Stimulated activated CD8-positive, alpha-beta memory T cell treated with anti-CD3 and anti-CD28 coated beads, Interleukin-4, amount 100 ng/mL, for 1 hour (primary cell): ENCODE results near the gene TMEM250.
A peak's percentile ranks its signal among the peaks of the same experiment; 100 is the strongest.

Source experiments
- DNase-seq, 2 donors: peaks; one replicate each; pipeline ENCODE4 v3.0.0-alpha.2; 2020; ENCODE audit warnings: low read depth in 2 of 2, low spot score in 1 of 2

The TMEM250 gene

DNA sequence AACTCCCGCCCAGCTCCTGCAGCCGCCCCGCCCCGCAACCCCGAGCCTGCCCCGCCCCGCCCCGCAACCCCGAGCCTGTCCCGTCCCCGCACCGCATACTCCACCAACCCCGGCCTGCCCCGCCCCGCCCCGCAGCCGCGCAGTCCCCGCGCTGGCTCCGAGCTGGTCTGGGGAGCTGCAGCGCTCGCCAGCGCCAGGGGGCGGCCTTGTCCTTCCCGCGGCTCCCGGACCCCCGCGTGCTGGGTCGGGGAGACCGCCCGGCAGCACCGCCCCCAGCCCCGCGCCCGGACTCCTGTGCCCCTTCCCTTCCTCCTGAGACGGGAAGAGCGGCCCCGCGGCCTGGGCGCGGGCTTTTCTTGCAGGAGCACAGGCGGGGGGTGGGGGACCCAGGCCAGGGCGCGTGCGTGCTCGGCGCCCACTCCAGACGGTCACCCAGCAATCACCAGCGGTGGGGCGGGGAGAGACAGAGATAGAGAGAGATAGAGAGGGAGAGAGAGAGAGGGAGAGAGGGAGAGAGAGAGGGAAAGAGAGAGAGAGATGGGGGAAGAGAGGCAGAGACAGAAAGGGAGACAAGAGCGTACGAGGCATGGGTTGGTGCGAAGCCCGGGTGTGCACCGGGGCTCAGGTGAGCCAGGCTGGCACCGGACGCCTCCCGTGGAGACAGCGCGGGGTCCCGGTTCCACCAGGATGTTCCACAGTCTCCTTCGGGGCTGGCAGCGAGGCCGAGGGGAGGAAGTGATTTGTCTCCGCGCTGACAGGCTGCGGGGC lies 14.7 kb upstream of the TMEM250 start:
- DNase-seq = no peak

DNA sequence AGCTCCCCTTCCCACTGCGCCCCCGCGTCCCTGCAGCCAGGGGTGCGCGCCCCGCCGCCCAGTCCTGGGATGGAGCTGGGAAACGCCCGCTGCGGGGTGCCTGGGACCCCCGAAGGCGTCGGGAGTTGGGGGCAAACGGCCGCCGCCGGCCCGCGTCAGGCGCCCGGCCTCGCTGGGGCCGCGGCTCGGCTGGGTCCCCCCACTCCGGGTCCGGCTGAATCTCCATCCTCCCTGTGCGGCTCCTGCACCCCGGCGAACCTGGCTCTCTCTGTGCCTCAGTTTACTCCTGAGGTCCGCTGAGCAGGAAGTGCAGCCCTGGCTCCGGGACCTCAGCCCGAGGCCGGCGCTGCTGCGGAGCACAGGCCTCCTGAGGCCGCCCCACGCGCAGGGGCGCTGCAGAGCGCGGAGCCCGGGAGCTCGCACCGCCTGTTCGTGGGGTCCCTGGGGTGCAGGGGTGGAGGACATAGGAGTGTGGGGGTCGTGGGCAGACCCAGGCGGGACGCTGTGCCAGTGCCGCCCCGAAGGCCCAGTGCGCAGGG lies 13.9 kb upstream of the TMEM250 start:
- no peak for DNase-seq

DNA sequence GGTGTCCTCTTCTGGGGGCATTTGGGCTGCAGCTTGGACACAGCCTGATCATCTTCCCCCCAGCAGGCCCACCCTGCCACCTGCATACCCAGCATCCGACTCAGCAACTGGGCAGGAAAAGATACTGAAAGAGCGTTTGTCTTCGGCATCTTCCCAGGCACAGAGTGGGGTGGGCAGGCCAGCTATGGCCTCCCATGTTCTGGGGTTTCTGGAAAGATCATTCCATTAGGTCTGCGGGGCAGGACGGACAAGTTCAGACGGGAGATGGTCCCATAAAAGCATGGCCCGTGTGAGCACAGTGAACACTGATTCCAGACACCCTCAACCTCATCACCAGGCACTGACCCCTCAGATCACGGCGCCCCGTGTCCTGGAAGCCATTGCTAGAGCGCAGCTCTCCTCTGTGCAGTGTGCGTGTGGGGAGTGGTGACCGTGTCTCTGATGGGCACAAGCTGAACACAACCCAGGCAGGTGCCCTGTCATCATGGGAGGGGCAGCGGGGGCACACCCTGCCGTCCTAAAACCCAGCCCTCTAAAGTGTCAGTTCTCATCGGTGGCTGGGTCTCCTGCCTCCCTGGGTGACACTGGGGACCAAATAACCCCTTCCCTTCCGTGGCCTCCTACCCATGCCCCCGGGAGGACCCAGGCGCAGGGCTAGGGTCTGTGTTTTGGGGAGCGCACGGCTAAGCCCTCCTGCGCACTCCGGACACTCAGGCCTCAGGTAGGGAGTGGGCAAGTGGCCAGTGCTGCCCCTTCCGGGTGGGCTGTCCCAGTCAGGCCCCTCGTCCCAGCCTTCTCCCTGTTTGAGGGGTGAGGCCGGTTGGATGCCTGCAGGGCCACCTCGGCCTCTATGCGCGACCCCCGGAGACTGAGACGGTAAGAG lies 13.2 kb upstream of the TMEM250 start:
- no peak for DNase-seq

DNA sequence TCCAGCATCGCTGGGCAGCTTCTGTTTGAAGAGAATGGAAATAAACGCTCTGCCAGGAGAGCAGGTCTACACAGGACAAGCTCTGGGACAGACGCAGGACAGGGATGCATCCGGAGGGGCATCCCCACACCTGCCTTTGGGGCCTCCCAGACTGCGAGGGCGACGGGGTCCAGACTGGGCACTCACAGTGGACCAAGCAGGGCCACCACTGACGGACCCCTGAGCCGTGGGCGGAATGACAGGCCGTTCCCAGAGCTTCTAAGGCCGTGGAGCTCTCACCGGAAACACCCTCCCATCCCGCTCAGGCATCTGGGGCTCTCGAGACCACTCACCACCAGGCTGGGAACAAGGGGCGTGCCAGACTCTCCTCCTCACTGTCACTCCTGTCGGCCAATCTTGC lies 10.5 kb upstream of the TMEM250 start:
- DNase-seq = no peak

DNA sequence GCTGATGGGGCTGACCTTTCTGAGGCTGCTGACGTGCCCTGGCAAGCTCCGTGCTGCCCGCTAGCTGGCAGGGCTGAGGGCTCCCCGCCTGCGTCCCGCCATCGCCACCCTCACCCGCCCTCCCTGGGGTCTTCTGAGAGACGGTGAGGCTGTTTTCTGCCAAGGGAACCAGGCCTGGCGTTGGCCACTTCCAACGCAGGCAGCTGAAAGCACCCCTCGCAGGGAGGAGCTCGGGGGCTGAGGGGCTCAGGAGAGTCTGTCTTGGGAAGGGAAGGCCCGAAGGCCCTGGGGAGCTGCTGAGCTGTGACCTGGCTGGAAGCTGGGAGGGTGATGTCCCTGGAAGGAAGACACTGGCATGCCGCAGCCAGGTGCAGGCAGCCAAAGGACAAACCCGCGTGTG lies 9.8 kb upstream of the TMEM250 start:
- DNase-seq = no peak

DNA sequence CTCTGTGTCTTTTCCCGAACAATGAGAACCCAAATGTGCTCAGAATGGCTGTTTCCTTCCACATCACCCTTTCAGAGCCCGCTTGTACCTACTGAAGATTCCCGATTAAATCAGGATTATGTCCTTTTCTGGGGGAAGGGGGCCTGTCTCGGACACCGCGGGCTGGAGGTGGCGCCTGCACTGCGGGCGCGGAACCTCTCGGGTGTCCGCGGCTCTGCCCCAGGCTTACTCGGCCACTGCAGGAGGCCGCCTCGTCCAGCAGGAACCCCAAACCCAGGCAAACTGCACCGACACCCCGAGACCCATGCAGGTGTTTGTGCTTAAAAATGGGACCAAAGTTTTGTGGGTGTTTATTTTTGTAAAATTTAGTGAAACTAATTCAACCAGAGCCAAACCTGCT lies 8.6 kb upstream of the TMEM250 start:
- no peak for DNase-seq

DNA sequence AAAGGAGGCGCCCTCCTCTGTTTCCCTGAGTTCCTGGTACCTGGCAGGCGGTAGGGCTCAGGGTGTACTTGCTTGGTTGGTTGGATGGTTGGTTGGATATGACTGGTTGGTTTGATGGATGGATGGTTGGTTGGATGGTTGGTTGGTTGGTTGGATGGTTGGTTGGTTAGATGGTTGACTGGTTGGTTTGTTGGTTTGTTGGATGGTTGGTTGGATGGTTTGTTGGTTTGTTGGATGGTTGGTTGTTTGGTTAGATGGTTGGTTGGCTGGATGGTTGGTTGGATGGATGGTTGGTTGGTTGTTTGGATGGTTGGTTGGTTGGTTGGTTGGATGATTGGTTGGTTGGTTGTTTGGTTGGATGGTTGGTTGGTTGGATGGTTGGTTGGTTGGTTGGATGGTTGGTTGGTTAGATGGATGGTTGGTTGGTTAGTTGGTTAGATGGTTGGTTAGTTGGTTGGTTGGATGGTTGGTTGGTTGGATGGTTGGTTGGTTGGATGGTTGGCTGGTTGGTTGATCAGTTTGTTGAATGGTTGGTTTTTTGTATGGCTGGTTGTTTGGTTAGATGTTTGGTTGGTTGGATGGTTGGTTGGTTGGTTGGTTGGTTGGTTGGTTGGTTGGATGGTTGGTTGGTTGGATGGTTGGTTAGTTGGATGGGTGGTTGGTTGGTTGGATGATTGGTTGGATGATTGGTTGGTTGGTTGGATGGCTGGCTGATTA lies 6.5 kb upstream of the TMEM250 start:
- DNase-seq = no peak

DNA sequence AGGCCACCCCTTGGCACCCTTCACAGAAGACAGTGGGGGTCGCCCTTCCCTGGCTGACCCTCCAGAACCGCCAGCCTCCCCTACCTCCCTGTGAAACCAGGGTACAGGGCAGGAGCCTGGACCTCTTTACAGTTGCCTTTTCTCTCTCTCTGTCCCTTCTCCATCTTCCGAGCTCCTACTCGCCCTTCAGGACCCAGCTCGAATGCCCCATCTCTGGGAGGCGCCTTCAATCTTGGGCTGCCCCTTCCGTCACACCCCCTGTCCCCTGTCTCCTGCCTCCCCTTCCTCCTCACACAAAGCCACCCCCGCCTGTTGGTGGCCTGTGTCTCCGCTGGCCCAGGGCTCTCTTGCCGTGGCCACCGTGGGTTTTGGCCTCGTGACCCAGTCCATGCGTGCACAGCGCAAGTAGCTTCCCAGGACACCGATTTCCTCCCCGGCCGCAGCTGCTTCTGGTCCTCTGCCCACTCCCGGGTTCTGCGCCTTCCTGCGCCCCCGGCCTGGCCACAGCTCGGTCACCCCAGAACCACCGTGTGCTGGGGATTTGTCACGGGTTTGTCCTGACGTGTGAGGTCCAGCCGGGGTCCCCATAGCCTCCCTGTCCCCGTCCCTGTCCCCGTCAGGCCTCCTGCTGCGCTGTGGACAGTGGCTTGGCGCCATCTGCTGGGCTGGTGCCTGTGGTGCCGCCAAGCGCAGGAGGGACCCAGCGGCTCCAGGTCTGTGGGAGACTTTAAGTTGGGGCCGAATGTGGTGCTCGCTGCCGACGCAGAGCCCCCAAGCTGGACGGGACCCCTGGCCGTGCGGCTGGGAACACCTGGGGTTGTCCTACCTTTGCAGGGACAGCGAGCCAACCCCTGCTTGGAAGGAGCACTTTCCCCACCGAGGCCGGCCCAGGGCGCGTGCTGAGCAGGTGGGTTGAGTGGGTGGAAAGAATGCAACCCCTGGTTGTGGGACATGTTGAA lies 4.0 kb upstream of the TMEM250 start:
- DNase-seq = peak in 1 of 2 donors; percentile 58

DNA sequence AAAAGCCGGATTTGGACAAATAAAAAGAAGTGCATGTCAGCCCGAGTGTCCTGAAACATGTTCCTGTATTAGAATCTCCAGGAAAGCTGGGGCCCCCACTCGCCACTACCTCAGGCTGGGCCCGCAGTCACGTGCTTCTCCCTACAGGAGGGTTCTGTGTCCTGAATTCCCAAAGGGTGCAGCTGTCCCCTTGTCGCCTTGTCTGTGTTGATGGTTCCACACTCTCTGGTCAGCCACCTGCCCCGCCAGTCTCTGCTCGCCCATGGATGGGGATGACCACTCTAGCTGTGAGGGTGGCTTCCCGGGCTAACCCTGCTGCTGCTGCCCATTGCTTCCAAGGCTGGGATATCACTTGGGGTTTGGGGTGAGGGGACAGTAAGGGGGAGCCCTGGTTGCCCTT lies 3.1 kb upstream of the TMEM250 start:
- DNase-seq = no peak

DNA sequence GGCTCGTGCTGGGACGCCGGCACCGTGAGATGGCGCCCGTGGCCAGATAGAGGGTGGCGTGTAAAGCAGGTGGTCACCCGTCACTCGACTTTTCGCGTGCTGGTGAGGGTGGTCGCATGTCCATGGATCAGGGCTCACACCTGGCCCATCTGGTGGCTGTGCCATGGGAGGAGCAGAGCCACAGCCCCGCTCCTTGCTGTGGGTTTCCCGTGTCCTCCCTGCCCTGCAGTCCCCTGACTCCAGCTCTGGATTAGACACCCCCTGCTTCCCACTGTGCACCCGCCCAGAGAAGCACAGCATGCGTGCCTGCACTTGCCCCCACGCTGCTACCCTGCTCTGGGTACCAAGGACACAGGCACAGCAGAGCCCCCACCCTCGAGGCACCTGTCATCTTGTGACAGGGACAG lies 1.8 kb upstream of the TMEM250 start:
- no peak for DNase-seq

DNA sequence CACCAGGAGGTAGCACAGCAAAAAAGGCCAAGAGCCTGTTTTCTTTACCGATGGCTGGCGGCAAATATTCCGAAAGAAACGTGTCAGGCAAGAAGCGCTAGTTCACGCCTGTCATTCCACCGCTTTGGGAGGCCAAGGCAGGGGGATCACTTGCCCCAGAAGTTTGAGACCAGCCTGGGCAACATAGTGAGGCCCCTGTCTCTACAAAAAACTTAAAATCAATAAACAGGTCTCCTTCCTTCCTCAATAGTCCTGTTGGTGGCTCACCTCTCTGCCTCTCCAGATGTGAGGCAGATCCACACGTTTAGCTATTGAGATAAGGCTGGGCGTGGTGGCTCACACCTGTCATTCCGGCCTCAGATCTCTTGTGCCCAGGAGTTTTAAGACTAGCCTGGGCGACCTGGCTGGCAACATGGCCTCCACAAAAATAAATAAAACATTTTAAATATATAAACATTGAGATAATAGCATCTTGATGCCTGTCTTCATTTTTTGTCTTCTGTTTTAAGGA lies 1.3 kb upstream of the TMEM250 start:
- no peak for DNase-seq

DNA sequence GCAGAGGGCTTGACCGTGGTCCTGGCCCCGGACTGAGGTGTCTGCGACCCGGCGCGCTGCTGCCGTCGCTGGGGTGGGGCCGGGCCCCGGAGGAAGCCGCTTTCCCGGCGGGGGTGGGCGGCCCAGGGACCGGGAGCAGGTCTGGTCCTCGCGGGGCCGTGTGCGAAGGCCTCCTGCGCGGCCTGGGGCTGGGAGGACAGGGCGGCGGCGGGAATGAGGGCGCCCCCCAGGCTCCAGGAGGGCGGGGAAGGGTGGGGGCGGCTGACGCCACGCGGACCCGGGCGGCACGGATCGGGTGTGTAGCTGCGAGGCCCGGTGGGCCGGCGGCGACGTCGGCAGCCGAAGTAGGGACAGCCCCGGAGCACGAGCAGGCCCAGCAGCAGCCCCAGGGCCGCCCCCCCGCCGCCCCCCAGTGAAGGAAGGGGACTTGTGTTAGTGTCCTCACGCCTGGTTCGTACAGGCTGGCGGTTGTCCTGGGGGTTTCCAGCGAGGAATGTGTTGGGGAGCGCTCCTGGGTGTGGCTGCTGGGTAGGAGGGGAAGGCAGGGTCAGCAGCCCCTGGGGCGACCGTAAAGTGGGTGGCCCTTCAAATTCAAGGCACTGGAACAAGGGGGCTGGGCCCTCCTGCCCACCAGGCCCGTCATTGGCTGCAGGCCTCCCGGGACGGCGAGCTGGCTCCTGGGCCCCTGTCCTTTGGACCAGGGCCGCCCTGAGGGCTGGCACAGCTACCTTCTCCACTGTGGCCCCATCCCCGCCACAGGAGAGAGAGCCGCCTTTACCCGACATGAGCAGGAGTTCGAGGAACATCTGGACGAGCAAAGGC lies 597 bp upstream of the TMEM250 start:
- no peak for DNase-seq

DNA sequence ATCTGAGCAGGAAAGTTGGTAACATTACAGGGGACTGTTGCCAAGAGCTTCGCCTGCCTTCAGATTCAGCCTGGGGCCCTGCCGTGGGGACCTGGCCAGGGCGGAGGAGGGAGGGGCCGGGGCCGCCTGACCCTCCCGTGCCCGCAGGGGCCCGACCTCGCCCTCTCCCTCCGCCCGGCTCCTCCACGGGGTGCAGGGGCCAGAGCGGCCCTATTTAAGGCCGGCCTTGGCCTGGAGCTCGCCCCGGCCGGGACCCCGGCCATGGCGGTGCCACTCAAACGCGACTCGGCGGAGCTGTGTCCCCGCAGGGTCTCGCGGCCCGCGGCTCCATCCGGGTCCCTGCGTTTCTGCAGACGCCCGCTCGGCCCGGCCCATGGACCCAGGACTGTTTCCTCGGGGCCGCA lies 757 bp downstream of the TMEM250 start:
- DNase-seq = no peak

DNA sequence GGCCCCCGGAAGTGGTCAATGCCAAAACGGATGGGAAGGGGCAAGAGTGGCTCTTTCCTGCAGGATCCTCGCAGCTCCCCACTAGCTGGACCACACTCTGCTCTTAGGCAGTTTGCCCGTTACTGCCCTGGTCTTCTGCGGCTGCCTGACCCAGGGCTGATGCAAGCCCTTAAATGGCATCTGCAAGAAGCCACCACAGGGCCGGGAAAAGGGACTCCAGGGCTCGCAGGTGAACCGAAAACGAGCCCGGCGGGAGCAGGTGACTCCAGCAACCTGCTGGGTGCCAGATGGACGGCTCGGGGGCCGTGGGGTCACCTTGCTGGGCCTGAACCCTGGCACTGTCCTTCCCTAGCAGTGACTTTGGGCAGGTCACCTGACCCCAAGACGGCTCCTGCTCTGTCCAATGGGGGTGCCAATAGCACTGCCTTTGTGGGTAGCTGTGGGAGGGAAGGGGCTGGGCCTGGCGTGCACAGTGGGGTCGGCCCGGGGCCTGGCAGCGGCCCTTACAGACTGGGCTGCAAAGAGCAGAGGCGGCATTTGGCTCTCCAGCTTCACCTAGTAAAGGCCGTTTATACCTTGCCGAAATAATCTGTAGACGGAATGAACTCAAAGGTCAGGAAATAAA lies 1.3 kb downstream of the TMEM250 start:
- no peak for DNase-seq

DNA sequence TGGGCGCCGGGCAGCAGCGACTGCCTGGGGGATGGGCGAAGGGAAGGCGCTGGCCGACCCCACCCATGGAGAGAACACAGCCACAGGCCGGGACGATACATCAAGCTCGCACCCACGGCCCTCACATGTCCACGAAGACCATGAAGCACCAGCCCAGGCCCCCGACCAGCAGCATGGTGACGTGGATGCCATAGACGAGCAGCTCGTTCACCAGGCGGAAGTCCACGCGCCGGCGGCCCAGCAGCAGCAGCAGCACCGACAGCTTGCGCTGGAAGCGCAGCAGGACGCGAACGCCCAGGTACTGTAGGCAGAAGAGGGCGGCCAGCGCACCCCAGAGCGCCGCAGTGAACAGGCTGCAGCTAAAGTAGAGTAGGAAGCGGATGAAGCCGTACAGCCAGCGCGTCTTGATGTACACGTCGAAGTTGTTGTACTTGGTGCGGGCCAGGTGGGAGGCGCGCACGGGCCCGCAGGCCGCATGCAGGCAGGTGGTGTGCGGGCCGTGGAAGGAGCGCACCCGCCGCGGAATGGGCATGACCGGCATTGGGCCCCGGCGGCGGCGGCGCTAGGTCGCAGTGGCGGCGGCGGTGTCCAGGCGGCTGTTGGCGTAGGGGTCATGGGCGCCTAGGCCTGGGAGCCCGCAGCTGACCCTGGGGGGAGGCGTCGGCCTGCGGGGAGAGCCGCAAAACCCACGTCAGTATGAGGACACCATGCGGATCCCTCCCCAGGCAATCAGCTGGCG lies 2.1 kb downstream of the TMEM250 start:
- DNase-seq = no peak

DNA sequence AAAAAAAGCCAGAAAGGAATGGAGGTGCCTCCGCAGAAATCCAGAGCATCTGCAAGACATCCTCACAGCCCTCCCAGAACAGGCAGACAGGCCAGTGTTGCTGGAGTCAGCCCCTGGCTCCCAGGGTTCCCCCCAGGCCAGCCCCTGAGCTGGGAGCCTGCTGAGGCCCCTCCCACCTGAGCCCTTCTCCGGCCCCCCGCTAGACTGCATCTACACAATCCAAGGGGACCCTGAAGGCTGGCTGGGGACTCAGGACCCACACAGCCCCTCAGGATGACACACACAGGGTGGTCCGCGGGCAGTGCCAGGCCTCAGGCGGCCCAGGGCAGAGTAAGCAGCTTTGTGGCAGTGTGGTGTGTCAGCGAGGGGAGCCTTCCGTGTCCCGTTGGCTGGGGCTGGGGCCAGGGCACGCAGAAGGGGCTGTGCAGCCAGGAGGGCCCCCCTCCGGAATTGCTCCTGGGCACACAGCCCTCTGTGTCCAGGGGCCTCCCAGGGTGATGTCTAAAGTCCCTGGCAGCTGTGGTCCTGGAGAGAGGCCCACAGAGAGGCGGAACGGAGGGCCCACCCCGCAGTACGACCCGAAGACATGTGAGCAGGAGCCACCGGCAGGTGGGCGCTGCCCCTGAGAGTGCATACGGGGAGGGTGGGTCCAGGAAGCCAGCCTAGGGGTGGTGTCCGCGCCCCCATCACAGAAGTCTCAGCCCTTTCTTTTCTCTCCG lies 2.9 kb downstream of the TMEM250 start:
- no peak for DNase-seq

DNA sequence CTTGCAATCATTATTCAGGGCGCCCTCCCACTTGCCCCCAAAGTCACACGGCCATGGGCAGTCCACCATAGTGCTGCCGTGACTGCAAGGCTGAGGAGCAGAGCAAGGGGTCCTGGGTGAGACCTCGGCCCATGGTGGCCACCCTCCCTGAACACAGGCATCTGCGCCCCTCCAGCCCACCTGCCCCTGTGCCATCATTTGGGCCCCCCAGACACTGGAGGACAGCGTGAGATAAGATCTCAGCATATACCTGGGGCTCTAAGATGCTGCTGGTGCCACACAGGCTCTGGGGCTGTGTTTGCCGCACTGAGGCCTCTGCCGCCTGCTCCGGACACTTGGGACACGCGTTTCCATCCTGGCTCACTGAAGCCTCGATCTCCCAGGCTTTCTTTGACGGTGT lies 3.5 kb downstream of the TMEM250 start:
- DNase-seq = no peak

DNA sequence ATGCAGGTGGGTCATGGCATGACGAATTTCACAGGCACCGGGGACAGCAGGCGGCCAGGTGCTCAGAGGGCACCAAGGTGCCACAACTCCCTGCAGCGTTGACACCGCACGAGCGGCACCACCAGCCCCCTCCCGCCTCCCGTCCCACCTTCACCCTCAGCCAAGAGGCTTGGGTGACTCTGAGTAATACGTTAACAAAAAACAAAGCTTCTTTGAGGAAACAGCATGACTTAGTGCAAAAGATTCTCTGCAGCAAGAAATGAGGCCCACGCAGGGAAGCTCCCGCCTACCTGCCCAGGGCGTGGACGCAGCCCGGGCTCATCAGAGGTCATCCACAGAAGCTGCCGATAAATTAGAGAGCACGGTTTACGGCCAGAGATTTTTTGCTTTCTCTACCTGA lies 4.1 kb downstream of the TMEM250 start:
- no peak for DNase-seq
